ENCODE results near the gene CMTM5. TPM values are rescaled to one million over a fixed set of nuclear protein-coding genes. Genes with fewer than 3 reads are reported as not detected.

The CMTM5 gene
- total RNA-seq, 1 donor from 2014 or later, result 2.9 TPM

GRCh38 chr14:23377573-23378563 is 1.0 kb downstream of the CMTM5 start:
- no peaks in the 10 kb centered on the region for H3K4me1 ChIP-seq
- H3K27ac ChIP-seq, result peak overlapping the region; percentile 26 to 62
- no peak overlapping the region for H3K4me3 ChIP-seq

DNA sequence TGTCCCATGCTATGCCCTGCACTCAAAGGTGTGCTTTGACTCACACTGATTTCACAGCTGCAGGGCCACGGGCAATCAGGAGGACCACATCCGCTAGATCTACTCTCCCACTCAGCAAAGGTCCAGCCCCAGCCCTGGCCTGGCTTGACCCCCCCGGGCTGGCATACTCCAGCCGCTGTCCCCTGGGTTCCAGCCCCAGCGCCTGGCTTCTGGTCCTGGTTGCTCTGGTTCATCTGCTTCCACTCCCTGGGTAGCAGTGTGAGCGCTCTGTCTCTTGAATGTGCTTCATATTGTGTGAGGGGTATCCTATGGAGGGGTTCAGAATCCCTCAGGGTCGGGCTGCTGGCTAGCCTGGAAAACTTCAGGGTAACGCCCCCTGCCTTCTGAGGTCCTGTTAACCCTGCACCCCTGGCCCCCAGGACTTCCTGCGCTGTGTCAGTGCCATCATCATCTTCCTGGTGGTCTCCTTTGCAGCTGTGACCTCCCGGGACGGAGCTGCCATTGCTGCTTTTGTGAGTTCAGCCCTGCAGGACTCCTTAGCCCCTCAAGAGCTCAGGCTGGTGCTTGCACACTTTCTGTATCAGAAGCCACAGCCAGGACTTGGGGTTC is 1.9 kb downstream of the CMTM5 start:
- Histone ChIP-seq H3K9me3 (no peaks in the 10 kb centered on the region), H3K27me3 (no peaks in the 10 kb centered on the region), H3K4me1 (no peaks in the 10 kb centered on the region), H3K36me3 (no peaks in the 10 kb centered on the region), H3K27ac (no peak overlapping the region), H3K4me3 (no peak overlapping the region)
- intact Hi-C loops (cut with DNase I), result no loop called here
- DNase-seq (ENCODE audit: low spot score in 2 of 2), result no peak
- no peak for TF ChIP-seq CTCF (IDR thresholded peaks at IDR 0.05)

More at GRCh38 chr14:23377573-23378563, 1.0 kb downstream of the CMTM5 start:
- H3K27me3 ChIP-seq, result no peaks in the 10 kb centered on the region
- no peak for TF ChIP-seq CTCF (IDR thresholded peaks at IDR 0.05)
- no peak for DNase-seq (ENCODE audit: low spot score in 2 of 2)
- intact Hi-C loops (cut with DNase I), result no loop called here
- no peaks in the 10 kb centered on the region for H3K36me3 ChIP-seq
- no peaks in the 10 kb centered on the region for H3K9me3 ChIP-seq

- no peaks in the 10 kb centered on the region for H3K4me1 ChIP-seq
- TF ChIP-seq CTCF (IDR thresholded peaks at IDR 0.05), result peak; percentile 84 to 93 (median 84)
- H3K4me3 ChIP-seq, result no peak overlapping the region
- H3K27me3 ChIP-seq, result no peaks in the 10 kb centered on the region
- no peak for DNase-seq (ENCODE audit: low spot score in 2 of 2)
- H3K9me3 ChIP-seq, result no peaks in the 10 kb centered on the region
- intact Hi-C loops (cut with DNase I), result loop anchor here (1.0 kb wide), 2 partner anchors 51 to 114 kb away; no protein-coding TSS in a partner anchor
- no peak overlapping the region for H3K27ac ChIP-seq
- H3K36me3 ChIP-seq, result no peaks in the 10 kb centered on the region
These were observed 2.7 kb downstream of the CMTM5 start for GRCh38 chr14:23379366-23380196.

DNA sequence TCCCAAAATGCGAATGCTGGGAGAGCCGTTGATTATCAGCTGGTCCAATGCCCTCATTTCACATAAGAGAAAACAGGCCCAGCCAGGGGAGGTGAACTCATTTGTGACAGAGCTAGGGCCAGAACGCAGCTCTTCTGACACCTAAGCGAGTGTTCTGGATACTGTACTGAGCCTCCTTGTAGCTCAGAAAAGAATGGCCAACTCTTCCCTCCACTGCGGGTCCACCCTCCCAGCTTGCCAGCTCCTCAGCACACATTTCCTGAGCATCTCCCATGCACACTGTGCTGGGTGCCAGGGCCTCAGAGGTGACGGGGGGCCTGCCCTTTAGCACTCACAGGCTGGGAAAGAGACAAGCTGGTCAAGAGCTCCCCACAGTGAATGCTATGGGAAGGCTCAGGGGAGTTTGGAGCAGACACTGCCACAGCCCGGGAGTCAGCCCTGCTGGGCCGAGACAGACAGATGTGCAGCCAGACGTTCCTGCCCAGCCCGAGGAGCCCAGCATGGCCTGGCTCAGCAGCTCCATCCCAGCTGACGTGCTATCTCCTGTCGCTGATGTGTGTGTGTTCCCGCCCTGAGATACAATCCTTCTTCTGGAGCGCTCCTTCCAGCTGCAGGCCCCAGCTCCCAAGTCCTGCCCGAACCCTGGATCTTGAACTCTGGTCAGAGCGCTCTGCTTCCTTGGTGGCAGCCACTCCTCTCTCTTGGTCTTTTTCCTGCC is 3.5 kb downstream of the CMTM5 start:
- DNase-seq (ENCODE audit: low spot score in 2 of 2), result no peak
- TF ChIP-seq CTCF (IDR thresholded peaks at IDR 0.05), result no peak
- intact Hi-C loops (cut with DNase I), result loop anchor here (1.0 kb wide), 2 partner anchors 52 to 115 kb away; no protein-coding TSS in a partner anchor
- Histone ChIP-seq H3K27ac (no peak overlapping the region), H3K9me3 (no peaks in the 10 kb centered on the region), H3K4me1 (no peaks in the 10 kb centered on the region), H3K27me3 (no peaks in the 10 kb centered on the region), H3K4me3 (no peak overlapping the region), H3K36me3 (no peaks in the 10 kb centered on the region)

GRCh38 chr14:23380976-23381375 is 4.1 kb downstream of the CMTM5 start:
- Histone ChIP-seq H3K27me3 (no peaks in the 10 kb centered on the region), H3K9me3 (no peaks in the 10 kb centered on the region), H3K4me1 (no peaks in the 10 kb centered on the region), H3K4me3 (no peak overlapping the region), H3K36me3 (no peaks in the 10 kb centered on the region), H3K27ac (no peak overlapping the region)
- intact Hi-C loops (cut with DNase I), result loop anchor here (1.0 kb wide), 2 partner anchors 53 to 116 kb away; no protein-coding TSS in a partner anchor
- TF ChIP-seq CTCF (IDR thresholded peaks at IDR 0.05), result no peak
- DNase-seq (ENCODE audit: low spot score in 2 of 2), result no peak
